Superior temporal gyrus (tissue), 1 donor: Measurements from ENCODE around the gene ROBO2.

Experiments
- DNase-seq: peaks from one replicate; pipeline ENCODE4 v3.0.0-alpha.2; 2016; ENCODE audit errors: extremely low spot score

ROBO2 gene

GRCh38 chr3:77256584-77257503 lies 216.9 kb downstream of the ROBO2 start:
- DNase-seq, result no peak

GRCh38 chr3:77259694-77260093 lies 219.8 kb downstream of the ROBO2 start:
- no peak for DNase-seq

- DNase-seq, result no peak
Measured at GRCh38 chr3:77262361-77262760, 222.5 kb downstream of the ROBO2 start.

- no peak for DNase-seq
Measured at GRCh38 chr3:77267589-77267988, 227.7 kb downstream of the ROBO2 start.

- no peak for DNase-seq
Measured at GRCh38 chr3:77271306-77271705, 231.4 kb downstream of the ROBO2 start.

- no peak for DNase-seq
Measured at GRCh38 chr3:77271711-77272110, 231.8 kb downstream of the ROBO2 start.

GRCh38 chr3:77279276-77279675 lies 239.4 kb downstream of the ROBO2 start:
- no peak for DNase-seq

GRCh38 chr3:77281721-77282120 lies 241.8 kb downstream of the ROBO2 start:
- DNase-seq, result no peak

- DNase-seq, result no peak
Measured at GRCh38 chr3:77283108-77283507, 243.2 kb downstream of the ROBO2 start.

GRCh38 chr3:77288348-77288747 lies 248.4 kb downstream of the ROBO2 start:
- DNase-seq, result no peak

- DNase-seq, result no peak
Measured at GRCh38 chr3:77296527-77296926, 256.6 kb downstream of the ROBO2 start.

GRCh38 chr3:77298417-77298816 lies 258.5 kb downstream of the ROBO2 start:
- DNase-seq, result no peak

GRCh38 chr3:77303955-77304699 lies 264.2 kb downstream of the ROBO2 start:
- DNase-seq, result no peak

GRCh38 chr3:77304700-77305021 lies 264.8 kb downstream of the ROBO2 start:
- no peak for DNase-seq

- DNase-seq, result no peak
Measured at GRCh38 chr3:77309460-77309859, 269.6 kb downstream of the ROBO2 start.

GRCh38 chr3:77313843-77314242 lies 273.9 kb downstream of the ROBO2 start:
- DNase-seq, result no peak

GRCh38 chr3:77319711-77320110 lies 279.8 kb downstream of the ROBO2 start:
- no peak for DNase-seq

GRCh38 chr3:77320514-77320913 lies 280.6 kb downstream of the ROBO2 start:
- no peak for DNase-seq

- DNase-seq, result no peak
Measured at GRCh38 chr3:77321646-77322045, 281.7 kb downstream of the ROBO2 start.

- DNase-seq, result no peak
Measured at GRCh38 chr3:77323626-77324025, 283.7 kb downstream of the ROBO2 start.

- no peak for DNase-seq
Measured at GRCh38 chr3:77324105-77324504, 284.2 kb downstream of the ROBO2 start.

GRCh38 chr3:77325280-77325679 lies 285.4 kb downstream of the ROBO2 start:
- DNase-seq, result no peak

GRCh38 chr3:77325702-77326101 lies 285.8 kb downstream of the ROBO2 start:
- DNase-seq, result no peak
